Frontal cortex (tissue), 4 donors: ENCODE data around the gene ZHX3. TPM values are rescaled to one million over a fixed set of nuclear protein-coding genes. Genes with fewer than 3 reads are reported as not detected.
A peak's percentile ranks its signal among the peaks of the same experiment; 100 is the strongest.
"Not testable (repeated sequence)": the region's sequence is repeated elsewhere in the genome, so short reads cannot be mapped to it uniquely, and the experiment has no call there.

Source experiments
- DNase-seq, 2 donors: peaks; one replicate each; pipeline ENCODE4 v3.0.0; 2012; ENCODE audit warnings: low spot score in 2 of 2
- FAIRE-seq: peaks from 2 replicates; lab custom pipeline; 2012; peaks lifted over from hg19 to GRCh38; lab: Jason Lieb, UNC
- total RNA-seq: library from RNA; depleted of rRNA; stranded (reverse); fragments of >200 nt; gene quantifications from one replicate; pipeline ENCODE4 v1.2.3, GENCODE V29; 2014
- donor health status: control.
- donor health status: control.
- donor health status: control.

Gene ZHX3
- total RNA-seq, 1 donor from 2014 or later = 14.3 TPM

DNA sequence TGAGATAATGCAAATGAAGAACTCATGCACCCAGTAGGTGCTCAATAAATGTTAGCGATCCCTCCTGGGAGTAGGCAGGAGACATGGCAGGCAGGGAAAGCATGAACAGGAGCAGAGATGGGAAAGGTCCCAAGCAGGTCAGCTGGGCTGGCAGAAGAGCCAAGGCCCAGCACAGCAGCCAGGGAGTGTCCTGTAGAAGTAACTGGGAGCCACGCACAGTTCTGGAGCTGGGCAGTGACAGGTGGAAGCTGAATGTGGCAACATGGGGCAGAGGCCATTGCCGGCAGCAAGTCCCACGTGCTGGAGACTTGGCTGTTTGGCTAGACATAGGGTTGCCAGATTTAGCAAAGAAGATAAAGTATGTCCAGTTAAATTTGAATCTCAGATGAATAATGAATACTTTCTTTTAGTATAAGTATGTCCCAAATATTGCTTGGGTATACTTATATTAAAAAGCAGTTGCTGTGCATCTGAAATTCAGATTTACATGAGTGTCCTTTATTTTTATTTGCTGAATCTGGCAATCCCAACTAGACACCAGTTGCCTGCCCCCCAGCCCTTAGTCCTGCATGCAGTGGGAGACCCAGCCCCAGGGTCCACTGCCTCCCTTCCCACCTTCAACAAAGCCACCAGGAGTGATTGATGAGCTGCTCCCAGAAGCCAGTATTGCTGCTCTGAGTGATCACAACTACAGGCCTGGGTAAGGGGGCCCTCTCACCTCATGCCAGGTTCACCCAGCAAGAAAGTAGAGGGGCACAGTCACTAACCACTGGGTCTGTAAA is 19.4 kb upstream of the ZHX3 start:
- no peak for DNase-seq

DNA sequence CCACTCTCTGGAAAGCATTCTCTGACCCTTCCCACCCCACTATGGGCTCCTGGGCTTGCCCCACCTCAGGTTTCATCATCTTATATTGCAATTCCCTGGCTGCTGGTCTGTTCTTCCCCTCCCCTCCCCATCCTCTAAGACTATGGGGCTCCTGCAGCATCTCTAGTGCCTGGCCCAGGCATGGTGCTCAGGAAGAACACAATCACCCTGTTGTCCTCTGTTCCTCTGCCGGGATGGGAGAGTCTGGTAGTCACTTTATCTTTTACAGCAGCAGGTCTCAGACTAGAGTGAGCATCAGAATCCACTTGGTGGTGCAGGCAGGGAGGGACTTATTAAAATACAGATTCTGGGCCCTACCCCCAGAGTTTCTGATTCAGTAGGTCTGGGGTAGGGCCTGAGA is 18.1 kb upstream of the ZHX3 start:
- FAIRE-seq (no peak), DNase-seq (no peak)

More for the DNA sequence above, 19.4 kb upstream of the ZHX3 start:
- FAIRE-seq = no peak

DNA sequence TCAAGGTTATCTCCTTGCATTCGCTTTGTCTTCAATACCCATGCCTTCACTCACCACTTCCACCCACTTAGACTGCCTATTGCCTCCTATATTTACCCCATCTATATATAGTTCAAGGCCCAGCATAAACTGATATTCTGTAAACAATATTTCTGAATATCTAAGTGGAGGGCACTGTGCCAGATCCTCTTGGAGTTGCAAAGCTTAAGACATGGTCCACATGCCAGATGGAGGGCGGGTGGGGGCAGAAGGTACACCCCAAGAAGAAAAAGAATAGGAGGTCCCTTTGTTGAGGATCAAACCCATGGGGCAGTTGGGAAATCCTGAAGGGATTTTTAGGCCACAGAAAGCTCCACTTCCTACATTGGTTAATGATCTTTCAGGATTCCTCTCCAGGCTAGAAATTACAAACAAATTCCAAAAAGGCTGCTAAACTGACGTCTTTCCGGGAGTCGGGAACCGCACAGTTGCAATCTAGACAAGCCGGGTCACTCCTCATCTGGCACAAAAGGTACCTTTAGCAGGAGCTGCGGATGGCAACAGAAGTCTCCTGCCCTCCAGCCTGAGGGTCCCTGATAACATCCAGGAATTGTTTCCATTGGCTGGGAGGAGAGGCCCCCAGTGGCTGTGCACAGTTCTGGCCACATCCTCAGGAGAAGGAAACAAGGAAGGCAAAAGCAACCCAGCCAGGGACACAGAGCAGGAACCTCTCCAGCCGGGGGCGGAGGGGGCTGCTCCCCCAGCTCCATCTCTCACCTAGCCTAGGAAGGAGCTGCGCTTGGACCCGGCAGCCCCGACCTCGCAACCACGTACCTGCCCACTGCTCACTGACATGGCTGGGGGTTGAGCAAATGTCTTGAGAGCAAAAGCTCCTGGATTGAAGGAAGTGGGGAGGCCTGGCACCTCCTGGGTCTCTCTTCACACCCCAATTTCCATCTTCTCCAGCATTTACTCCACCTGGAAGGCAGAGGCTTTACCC is 17.2 kb upstream of the ZHX3 start:
- DNase-seq (no peak), FAIRE-seq (no peak)

DNA sequence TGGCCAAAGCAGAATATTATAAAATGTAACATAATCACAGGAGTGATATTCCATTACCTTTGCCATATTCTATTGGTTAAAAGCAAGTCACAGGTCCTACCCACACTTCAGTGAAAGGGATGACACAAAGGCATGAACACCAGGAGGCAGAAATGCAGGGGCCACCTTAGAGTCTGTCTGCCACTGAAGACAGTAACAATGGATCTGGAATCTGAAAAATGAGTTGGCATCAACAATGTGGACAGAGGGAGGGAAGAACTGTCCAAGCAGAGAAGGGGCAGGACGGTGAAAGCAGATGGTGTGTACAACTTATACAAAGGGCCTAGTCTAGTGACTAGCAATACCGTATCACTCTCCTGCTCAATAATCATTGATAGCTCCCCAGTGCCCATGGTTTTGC is 16.5 kb upstream of the ZHX3 start:
- DNase-seq = no peak
- no peak for FAIRE-seq

- no peak for FAIRE-seq
These were observed 14.2 kb upstream of the ZHX3 start for GRCh38 chr20:41331731-41332130.

DNA sequence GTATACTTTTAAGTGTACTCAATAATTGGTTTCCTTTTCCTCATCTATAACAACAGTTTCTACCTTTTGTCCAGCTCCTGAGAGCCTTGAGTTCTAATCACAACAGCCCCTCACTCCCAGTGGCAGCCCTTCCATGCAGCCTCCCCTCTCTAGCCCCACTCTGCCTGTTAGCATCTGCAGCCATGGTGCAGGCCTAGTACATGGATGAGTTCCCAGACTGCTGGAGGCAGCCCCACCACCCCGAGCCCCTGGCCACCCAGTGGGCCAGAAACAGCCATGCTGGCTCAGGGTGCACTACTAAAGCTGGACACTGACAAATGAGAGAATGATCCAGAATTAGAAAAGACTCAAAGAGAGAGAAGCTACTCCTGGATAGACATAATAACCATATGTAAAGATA is 13.4 kb upstream of the ZHX3 start:
- DNase-seq (no peak), FAIRE-seq (no peak)

More at GRCh38 chr20:41331731-41332130, 14.2 kb upstream of the ZHX3 start:
- DNase-seq = no peak

- no peak for FAIRE-seq
These were observed 12.8 kb upstream of the ZHX3 start for GRCh38 chr20:41330343-41330720.

DNA sequence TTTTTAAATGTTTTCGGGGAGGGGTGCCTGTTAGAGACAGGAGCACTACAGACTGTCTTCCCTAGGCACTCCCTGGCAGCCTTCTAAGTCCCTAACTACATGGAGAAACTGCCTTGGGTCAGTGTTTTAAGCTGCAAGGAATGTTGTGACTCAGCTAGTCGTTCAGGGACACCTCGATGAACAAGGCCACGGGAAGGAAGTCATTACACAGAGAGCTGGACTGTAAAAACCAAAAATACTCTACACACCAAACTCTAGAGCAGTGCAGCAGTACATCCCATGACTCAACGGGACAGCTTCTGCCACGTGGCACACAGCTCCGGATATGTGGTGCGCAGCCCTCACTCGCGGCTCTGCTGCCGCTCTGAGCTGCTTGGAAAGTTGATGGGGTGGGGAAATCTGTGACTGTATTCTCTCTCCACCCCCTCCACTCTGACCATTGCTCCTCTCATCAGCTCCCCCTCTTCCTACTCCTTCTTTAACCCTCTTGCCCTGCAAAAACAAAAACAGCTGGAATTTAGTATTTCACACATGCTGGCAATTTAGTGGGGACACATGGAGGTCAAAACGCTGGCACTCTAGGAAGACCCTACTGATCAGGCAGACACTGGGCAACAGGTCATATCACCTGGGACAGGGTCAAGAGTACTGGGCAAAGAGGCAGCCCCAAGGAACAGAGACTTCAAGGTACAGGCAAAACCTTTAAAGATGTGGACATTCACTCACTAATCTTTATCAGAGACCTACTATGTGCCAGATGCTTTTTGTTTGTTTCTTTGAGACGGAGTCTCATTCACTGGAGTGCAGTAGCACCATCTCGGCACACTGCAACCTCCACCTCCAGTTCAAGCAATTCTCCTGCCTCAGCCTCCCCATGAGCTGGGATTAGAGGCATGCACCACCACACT is 12.2 kb upstream of the ZHX3 start:
- DNase-seq = peak in 1 of 2 donors; percentile 54
- no peak for FAIRE-seq

More at GRCh38 chr20:41330343-41330720, 12.8 kb upstream of the ZHX3 start:
- no peak for DNase-seq

DNA sequence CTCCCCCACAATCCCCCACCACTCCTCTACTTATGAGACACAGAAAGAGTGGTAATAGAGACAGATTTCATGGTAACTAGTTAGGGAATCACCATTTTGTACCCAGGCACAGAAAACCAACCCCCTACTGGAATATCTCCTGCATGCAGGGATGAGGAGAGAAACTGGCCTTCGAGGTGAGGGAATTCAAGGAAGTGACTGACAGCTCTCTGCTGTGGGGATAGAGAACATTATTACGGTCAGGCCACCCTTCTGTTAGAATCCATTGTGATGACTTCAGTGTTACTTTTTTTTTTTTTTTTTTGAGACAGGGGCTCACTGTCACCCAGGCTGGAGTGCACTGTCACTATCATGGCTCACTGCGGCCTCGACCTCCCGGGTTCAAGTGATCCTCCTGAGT is 9.6 kb upstream of the ZHX3 start:
- no peak for FAIRE-seq

DNA sequence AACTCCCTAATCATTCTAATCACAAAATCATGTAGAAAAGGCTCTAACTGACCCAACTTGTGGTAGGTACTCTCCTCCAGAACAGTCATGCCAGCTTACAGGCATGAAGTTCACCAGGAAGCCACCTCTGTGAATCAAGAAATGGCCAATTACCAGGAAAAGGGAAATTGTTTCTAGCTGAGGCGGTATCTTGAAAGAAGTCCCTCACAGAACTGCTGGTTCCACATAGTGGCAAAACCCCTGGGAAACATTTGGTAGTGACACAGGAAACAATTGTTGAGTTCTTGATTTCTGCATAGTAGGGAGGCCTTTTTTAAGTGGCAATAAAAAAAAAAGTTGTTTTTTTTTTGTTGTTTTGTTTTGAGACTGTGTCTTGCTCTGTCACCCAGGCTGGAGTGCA is 3.4 kb upstream of the ZHX3 start:
- FAIRE-seq (no peak), DNase-seq (no peak)

More for the DNA sequence above, 9.6 kb upstream of the ZHX3 start:
- no peak for DNase-seq

DNA sequence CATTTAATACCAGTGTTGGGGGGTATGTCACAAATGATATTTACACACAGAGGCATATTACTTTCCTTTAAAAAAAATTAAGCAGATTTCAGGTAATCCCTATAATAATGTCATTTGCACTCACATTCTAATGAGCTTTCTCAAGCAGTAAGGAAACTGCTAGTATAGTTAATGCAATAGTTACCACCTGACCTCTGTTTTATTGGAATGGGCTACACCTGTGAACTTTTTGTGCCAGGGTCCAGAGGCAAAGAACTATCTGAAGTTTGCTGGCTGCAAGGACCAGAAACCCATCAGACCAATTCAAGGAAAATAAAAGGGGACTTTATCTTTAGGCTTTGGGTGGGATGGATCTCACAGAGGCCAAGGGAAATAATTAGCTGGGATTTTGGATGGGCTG is 2.9 kb upstream of the ZHX3 start:
- DNase-seq (no peak), FAIRE-seq (no peak)

GRCh38 chr20:41318271-41318649 is 729 bp upstream of the ZHX3 start:
- no peak for FAIRE-seq

GRCh38 chr20:41316602-41317545 is 657 bp downstream of the ZHX3 start:
- DNase-seq = peak; percentile 86 to 88
- no peak for FAIRE-seq

More at GRCh38 chr20:41318271-41318649, 729 bp upstream of the ZHX3 start:
- DNase-seq = no peak

DNA sequence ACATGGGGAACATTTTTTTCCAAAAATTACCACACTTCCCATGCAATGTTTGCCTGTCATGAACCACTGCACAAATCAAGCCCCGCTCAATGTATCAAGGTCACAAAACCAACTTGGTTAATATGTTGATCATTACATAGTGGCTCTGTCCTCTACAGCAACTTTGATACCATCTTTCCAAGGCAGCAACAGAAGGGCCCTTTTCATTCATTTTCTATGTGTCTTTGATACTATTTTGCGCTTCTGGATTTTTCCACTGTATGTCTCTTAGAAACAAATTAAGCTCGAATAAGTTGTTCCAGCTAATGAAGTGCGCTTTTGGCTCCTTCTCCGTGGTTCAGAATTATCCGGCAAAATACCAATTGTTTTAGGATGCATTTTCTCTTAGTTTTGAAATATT is 1.5 kb downstream of the ZHX3 start:
- no peak for FAIRE-seq

GRCh38 chr20:41314386-41314785 is 3.1 kb downstream of the ZHX3 start:
- DNase-seq = no peak
- no peak for FAIRE-seq

More for the DNA sequence above, 1.5 kb downstream of the ZHX3 start:
- peak in 1 of 2 donors; percentile 29 for DNase-seq

- DNase-seq, FAIRE-seq: not testable (repeated sequence)
These were observed 5.5 kb downstream of the ZHX3 start for GRCh38 chr20:41312009-41312408.

DNA sequence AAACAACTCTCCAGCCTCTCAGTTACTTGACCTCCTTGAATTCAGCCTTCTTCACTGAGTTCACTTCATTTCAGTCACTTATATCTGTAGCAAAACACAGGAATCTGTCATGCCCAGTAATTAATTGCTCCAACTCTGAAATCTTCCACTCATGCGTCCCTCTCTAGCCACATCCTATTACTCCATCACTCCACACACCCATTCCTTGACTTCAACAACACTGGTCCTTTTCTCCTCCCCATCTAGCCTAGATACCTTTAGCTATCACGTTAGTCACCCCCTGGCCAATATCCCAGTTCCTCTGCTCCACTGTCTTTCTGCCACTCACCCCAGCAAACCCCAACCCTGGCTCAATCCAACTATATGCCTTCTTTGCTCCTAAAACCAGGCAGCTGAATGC is 7.7 kb downstream of the ZHX3 start:
- no peak for DNase-seq
- no peak for FAIRE-seq

DNA sequence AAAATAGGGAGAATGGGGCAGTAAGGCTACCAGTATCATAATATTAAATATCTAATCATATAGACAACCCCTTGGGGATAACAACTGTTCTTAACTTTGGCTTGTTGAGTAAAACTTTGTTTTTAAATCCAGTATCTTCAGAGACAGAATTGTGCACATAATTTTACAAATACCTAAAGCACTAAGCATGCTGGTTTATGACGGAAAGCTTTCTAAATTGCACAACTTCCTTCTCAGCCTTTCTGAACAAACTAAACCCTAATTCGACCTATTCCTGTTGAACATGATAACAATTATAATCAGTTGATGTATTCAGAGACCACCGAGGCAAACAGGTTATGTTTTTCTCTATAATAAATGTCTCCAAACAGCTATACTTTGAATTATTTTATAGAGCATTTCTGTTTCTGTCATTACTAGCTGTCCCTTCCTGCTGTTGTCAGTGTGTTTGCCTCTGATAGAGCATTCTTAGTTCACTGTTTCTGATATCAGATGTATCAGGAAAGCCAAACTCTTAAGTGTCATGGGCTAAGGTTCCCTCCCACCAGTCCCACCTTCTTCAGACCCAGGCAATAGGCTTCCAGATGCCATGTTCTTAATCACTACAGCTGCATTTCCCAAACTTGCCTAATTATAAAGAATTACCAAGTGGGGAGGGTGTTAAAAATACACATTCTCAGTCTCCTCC is 8.7 kb downstream of the ZHX3 start:
- DNase-seq = no peak

More for the DNA sequence above, 8.7 kb downstream of the ZHX3 start:
- no peak for FAIRE-seq
